DOHH2 (cell line): Measurements from ENCODE around the gene TOMM40L.

Source experiments
- H3F3A ChIP-seq: fragments of 200-600 bp; sonication (generic), shearing (Covaris generic); 2 replicates; pipeline ENCODE4 v1.6.0; 2016; ENCODE audit warnings: antibody characterized with exemption, mild to moderate bottlenecking; ENCODE audit not compliant: control insufficient read depth, insufficient read depth
- H3K27ac ChIP-seq: fragments of 200-600 bp; sonication (generic); 2 replicates; pipeline ENCODE4 v1.5.1; 2014; ENCODE audit warnings: low read depth, mild to moderate bottlenecking, low read length, moderate library complexity
- H3K27me3 ChIP-seq: fragments of 200-600 bp; sonication (generic); 2 replicates; pipeline ENCODE4 v1.6.1; 2014; ENCODE audit warnings: mild to moderate bottlenecking, low read length, mixed read lengths; ENCODE audit not compliant: control insufficient read depth
- H3K36me3 ChIP-seq: fragments of 200-600 bp; sonication (generic); 2 replicates; pipeline ENCODE4 v1.6.1; 2014; ENCODE audit warnings: mild to moderate bottlenecking, low read length, moderate library complexity, mixed read lengths; ENCODE audit not compliant: control insufficient read depth
- H3K4me1 ChIP-seq: fragments of 200-600 bp; sonication (generic); 2 replicates; pipeline ENCODE4 v1.6.1; 2014; ENCODE audit warnings: mild to moderate bottlenecking, low read length, mixed read lengths; ENCODE audit not compliant: control insufficient read depth
- H3K4me2 ChIP-seq: fragments of 200-600 bp; sonication (generic); 2 replicates; pipeline ENCODE4 v1.6.0; 2014; ENCODE audit warnings: mild to moderate bottlenecking, low read length, moderate library complexity
- H3K4me3 ChIP-seq: fragments of 200-600 bp; sonication (generic); 2 replicates; pipeline ENCODE4 v1.5.1; 2014; ENCODE audit warnings: mild to moderate bottlenecking, low read length, mixed read lengths
- H3K79me2 ChIP-seq: fragments of 200-600 bp; sonication (generic); 2 replicates; pipeline ENCODE4 v1.6.1; 2014; ENCODE audit warnings: mild to moderate bottlenecking, low read length, mixed read lengths; ENCODE audit not compliant: control insufficient read depth
- H3K9me2 ChIP-seq: fragments of 200-600 bp; sonication (generic); replicated peaks from 2 replicates; pipeline ENCODE4 v1.6.1; 2014; ENCODE audit warnings: mild to moderate bottlenecking, low read length, mixed read lengths; ENCODE audit not compliant: control insufficient read depth
- H3K9me3 ChIP-seq: fragments of 200-600 bp; sonication (generic); 2 replicates; pipeline ENCODE4 v1.6.1; 2014; ENCODE audit warnings: antibody characterized with exemption, low read length, mixed read lengths; ENCODE audit not compliant: control insufficient read depth, insufficient read depth
- H4K20me1 ChIP-seq: fragments of 200-600 bp; sonication (generic); 2 replicates; pipeline ENCODE4 v1.6.0; 2014; ENCODE audit warnings: low read depth, mild to moderate bottlenecking, antibody characterized with exemption, low read length, moderate library complexity; ENCODE audit not compliant: control insufficient read depth, insufficient read depth
- CTCF ChIP-seq: fragments of 200-600 bp; sonication (generic); IDR thresholded peaks from one replicate; pipeline ENCODE4 v1.5.1; 2014; ENCODE audit warnings: antibody characterized with exemption, mild to moderate bottlenecking, low read depth, low read length; ENCODE audit not compliant: poor library complexity, severe bottlenecking
- EZH2phosphoT487 ChIP-seq: fragments of 200-600 bp; sonication (generic); IDR thresholded peaks from 2 replicates; pipeline ENCODE4 v1.6.1; 2017; ENCODE audit warnings: borderline replicate concordance, mild to moderate bottlenecking, antibody characterized with exemption, low read length, moderate library complexity, mixed read lengths

Gene TOMM40L

GRCh38 chr1:161266202-161266601, 40.3 kb downstream of the TOMM40L start:
- Histone ChIP-seq H3K4me3 (no peak overlapping the region), H3K27ac (no peak overlapping the region), H3K9me3 (no peaks in the 10 kb centered on the region), H3K4me2 (no peak overlapping the region), H3K4me1 (peaks cover 24% of the 10 kb centered on the region), H3K79me2 (no peaks in the 10 kb centered on the region), H3K27me3 (peaks cover 7% of the 10 kb centered on the region), H4K20me1 (no peaks in the 10 kb centered on the region), H3K9me2 (no peaks in the 10 kb centered on the region), H3F3A (no peaks in the 10 kb centered on the region), H3K36me3 (no peaks in the 10 kb centered on the region)
- no peak for TF ChIP-seq EZH2phosphoT487
- no peak for TF ChIP-seq CTCF

GRCh38 chr1:161266836-161267235, 41.0 kb downstream of the TOMM40L start:
- H3K79me2 ChIP-seq, result no peaks in the 10 kb centered on the region
- no peaks in the 10 kb centered on the region for H3K9me2 ChIP-seq
- no peak overlapping the region for H3K4me3 ChIP-seq
- H3K27ac ChIP-seq, result no peak overlapping the region
- peaks cover 17% of the 10 kb centered on the region for H3K4me1 ChIP-seq
- H4K20me1 ChIP-seq, result no peaks in the 10 kb centered on the region
- no peak overlapping the region for H3K4me2 ChIP-seq
- H3F3A ChIP-seq, result no peaks in the 10 kb centered on the region
- no peaks in the 10 kb centered on the region for H3K9me3 ChIP-seq
- H3K27me3 ChIP-seq, result peaks cover 2% of the 10 kb centered on the region
- TF ChIP-seq CTCF, result no peak
- no peak for TF ChIP-seq EZH2phosphoT487
- H3K36me3 ChIP-seq, result no peaks in the 10 kb centered on the region

GRCh38 chr1:161267321-161267720, 41.5 kb downstream of the TOMM40L start:
- Histone ChIP-seq H3K79me2 (no peaks in the 10 kb centered on the region), H3K27me3 (peaks cover 2% of the 10 kb centered on the region), H4K20me1 (no peaks in the 10 kb centered on the region), H3K36me3 (no peaks in the 10 kb centered on the region), H3K4me1 (peaks cover 12% of the 10 kb centered on the region), H3K4me2 (no peak overlapping the region), H3K27ac (no peak overlapping the region), H3F3A (no peaks in the 10 kb centered on the region), H3K4me3 (no peak overlapping the region), H3K9me2 (no peaks in the 10 kb centered on the region), H3K9me3 (no peaks in the 10 kb centered on the region)
- TF ChIP-seq CTCF (no peak), EZH2phosphoT487 (no peak)

GRCh38 chr1:161273402-161273801, 47.5 kb downstream of the TOMM40L start:
- TF ChIP-seq EZH2phosphoT487, result no peak
- no peaks in the 10 kb centered on the region for H3K36me3 ChIP-seq
- H3K9me2 ChIP-seq, result no peaks in the 10 kb centered on the region
- H3K27me3 ChIP-seq, result peaks cover 32% of the 10 kb centered on the region
- H3K4me2 ChIP-seq, result no peak overlapping the region
- no peak overlapping the region for H3K4me3 ChIP-seq
- no peaks in the 10 kb centered on the region for H3K79me2 ChIP-seq
- H3K4me1 ChIP-seq, result no peaks in the 10 kb centered on the region
- no peak overlapping the region for H3K27ac ChIP-seq
- no peaks in the 10 kb centered on the region for H4K20me1 ChIP-seq
- H3K9me3 ChIP-seq, result no peaks in the 10 kb centered on the region
- no peaks in the 10 kb centered on the region for H3F3A ChIP-seq
